Peyer's patch (tissue), 4 donors: ENCODE results near the gene SPATS1.

Source experiments
- POLR2A ChIP-seq, 2 donors: fragments of 450-650 bp; IDR thresholded peaks; one replicate each; pipeline ENCODE4 v1.5.1; 2017; ENCODE audit warnings: antibody characterized with exemption in 2 of 2, mild to moderate bottlenecking in 2 of 2, moderate library complexity in 2 of 2
- TF ChIP-seq, protein P1 (sequence below), 6 experiments: fragments of 450-650 bp in 4 of 6; fragments of 200-600 bp in 2 of 6; sonication (generic) in 1 of 6; IDR thresholded peaks; one replicate each; pipeline ENCODE4 v1.5.1; 2017 to 2019; ENCODE audit warnings: antibody characterized with exemption in 6 of 6, mild to moderate bottlenecking in 3 of 6, moderate library complexity in 1 of 6

DNA sequence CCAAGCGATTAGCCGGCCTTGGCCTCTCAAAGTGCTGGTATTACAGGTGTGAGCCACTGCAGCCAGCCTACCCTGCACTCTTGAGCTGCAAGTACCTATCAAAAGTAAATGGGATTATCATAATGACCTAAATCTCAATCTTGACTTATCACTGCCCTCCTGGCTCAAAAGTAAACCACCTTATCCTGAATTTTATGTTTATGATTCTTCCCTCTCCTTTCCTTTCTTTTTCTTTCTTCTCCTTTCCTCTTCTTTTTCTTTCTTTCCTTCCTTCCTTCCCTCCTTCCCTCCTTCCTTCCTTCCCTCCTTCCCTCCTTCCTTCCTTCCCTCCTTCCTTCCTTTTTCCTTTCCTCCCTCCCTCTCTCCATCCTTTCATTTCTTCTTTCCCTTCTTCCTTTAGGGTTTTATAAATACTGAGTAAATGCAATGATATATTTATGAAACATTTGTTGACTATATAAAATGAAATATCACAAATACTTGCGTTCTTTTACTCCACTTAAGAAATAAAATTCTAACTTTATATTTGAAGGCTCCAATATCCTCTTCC lies 21.0 kb downstream of the SPATS1 start:
- TF ChIP-seq, protein P1, sequence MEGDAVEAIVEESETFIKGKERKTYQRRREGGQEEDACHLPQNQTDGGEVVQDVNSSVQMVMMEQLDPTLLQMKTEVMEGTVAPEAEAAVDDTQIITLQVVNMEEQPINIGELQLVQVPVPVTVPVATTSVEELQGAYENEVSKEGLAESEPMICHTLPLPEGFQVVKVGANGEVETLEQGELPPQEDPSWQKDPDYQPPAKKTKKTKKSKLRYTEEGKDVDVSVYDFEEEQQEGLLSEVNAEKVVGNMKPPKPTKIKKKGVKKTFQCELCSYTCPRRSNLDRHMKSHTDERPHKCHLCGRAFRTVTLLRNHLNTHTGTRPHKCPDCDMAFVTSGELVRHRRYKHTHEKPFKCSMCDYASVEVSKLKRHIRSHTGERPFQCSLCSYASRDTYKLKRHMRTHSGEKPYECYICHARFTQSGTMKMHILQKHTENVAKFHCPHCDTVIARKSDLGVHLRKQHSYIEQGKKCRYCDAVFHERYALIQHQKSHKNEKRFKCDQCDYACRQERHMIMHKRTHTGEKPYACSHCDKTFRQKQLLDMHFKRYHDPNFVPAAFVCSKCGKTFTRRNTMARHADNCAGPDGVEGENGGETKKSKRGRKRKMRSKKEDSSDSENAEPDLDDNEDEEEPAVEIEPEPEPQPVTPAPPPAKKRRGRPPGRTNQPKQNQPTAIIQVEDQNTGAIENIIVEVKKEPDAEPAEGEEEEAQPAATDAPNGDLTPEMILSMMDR (IDR thresholded peaks at IDR 0.05), result no peak
- TF ChIP-seq POLR2A (IDR thresholded peaks at IDR 0.05), result no peak
